Adrenal gland (tissue), 12 donors: ENCODE data around the gene PPP1R7. TPM values are rescaled to one million over a fixed set of nuclear protein-coding genes. Genes with fewer than 3 reads are reported as not detected.

Experiments used
- DNase-seq, 7 donors: peaks; one replicate each; pipeline ENCODE4 v3.0.0-alpha.2; 2019 to 2020
- H3K27ac ChIP-seq, 5 donors: fragments of 200-600 bp; sonication (generic) in 4 of 5; 1 replicate in 3 of 5; 2 replicates in 2 of 5; pipeline versions ENCODE4 v1.5.1 to v1.8.0; 2016 to 2020; ENCODE audit warnings: mild to moderate bottlenecking in 1 of 5
- H3K27me3 ChIP-seq: fragments of 200-600 bp; 2 replicates; pipeline ENCODE4 v1.8.0; 2021
- H3K36me3 ChIP-seq, 2 donors: fragments of 200-600 bp; replicated peaks in 1 of 2; 1 replicate in 1 of 2; 2 replicates in 1 of 2; pipeline versions ENCODE4 v1.5.1 to v1.8.0; 2018 to 2022
- H3K4me1 ChIP-seq, 2 donors: fragments of 200-600 bp; replicated peaks in 1 of 2; 1 replicate in 1 of 2; 2 replicates in 1 of 2; pipeline versions ENCODE4 v1.5.1 to v1.8.0; 2018 to 2021
- H3K4me3 ChIP-seq, 4 donors: fragments of 200-600 bp; sonication (generic) in 3 of 4; one replicate each; pipeline ENCODE4 v1.5.1; 2016 to 2018
- H3K9me3 ChIP-seq, 3 donors: fragments of 200-600 bp; sonication (generic) in 1 of 3; replicated peaks in 1 of 3; 1 replicate in 2 of 3; 2 replicates in 1 of 3; pipeline versions ENCODE4 v1.5.1 to v1.8.0; 2016 to 2021
- CTCF ChIP-seq, 6 experiments: fragments of 450-650 bp in 4 of 6; fragments of 200-600 bp in 2 of 6; sonication (generic) in 1 of 6; IDR thresholded peaks; 1 replicate in 5 of 6; 2 replicates in 1 of 6; pipeline versions ENCODE4 v1.5.1 to v1.8.0; 2016 to 2021; ENCODE audit warnings: antibody characterized with exemption in 6 of 6, mild to moderate bottlenecking in 2 of 6, moderate library complexity in 1 of 6
- POLR2A ChIP-seq, 2 donors: fragments of 450-650 bp; IDR thresholded peaks; one replicate each; pipeline ENCODE4 v1.6.1; 2017; ENCODE audit warnings: antibody characterized with exemption in 2 of 2, mild to moderate bottlenecking in 2 of 2, moderate library complexity in 1 of 2
- WGBS, 4 donors: extraction: QIAGEN DNeasy Blood & Tissue Kit in 2 of 4; methylation state at CpG; one replicate each; pipeline versions ENCODE4 v1.1.5 to v1.1.7; 2013 to 2017; 5-methylcytosine and 5-hydroxymethylcytosine counted together
- intact Hi-C, 2 donors: fragments of 100-400 bp; cut with DNase I; formaldehyde crosslinking; loops; one replicate each; pipeline versions ENCODE4 v1.14.1 to v1.15.0; 2022 to 2023
- polyA plus RNA-seq, 3 donors: library from polyadenylated mRNA; stranded (reverse); fragments of 200-250 nt in 2 of 3; fragments of 350-450 nt in 1 of 3; fragmentation: Illumina TruSeq in 1 of 3; extraction: RNeasy Lipid Tissue Mini Kit (QIAGEN cat#74804) in 1 of 3; gene quantifications; one replicate each; pipeline ENCODE4 v1.2.3, GENCODE V29; 2013 to 2014
- total RNA-seq, 9 donors: library from RNA; depleted of rRNA in 4 of 9; stranded (reverse); fragments of >200 nt in 4 of 9; fragments of 120-200 nt in 1 of 9; fragmentation: NEBNext Ultra II Directional in 1 of 9; extraction: Animal tissue kit (Norgen Biotek cat#: 25700) in 1 of 9; gene quantifications; one replicate each; pipeline versions ENCODE4 v1.1.0 to v1.2.4, GENCODE V29; 2013 to 2023
- donor health status: healthy with polysubstance abuse.
- donor health status: Bipolar disorder and iron deficiency.
- donor health status: DM: yes; HTN: yes; CAD: no.
- donor health status: DM: no; HTN: no; CAD: no.
- donor health status: DM: no; HTN: no; CAD: no.
- donor health status: DM: yes; HTN: yes; CAD: no.

PPP1R7 gene
- total and polyA plus RNA-seq, 12 donors, result 26.2 to 128 (median 63.1) TPM

- intact Hi-C loops, result no loop called here
- TF ChIP-seq CTCF (IDR thresholded peaks at IDR 0.05), result no peak
- TF ChIP-seq POLR2A (IDR thresholded peaks at IDR 0.05), result no peak
- no peak overlapping the region for H3K4me3 ChIP-seq
- H3K9me3 ChIP-seq, result no peaks in the 10 kb centered on the region
- H3K4me1 ChIP-seq, result no peaks in the 10 kb centered on the region
- H3K27me3 ChIP-seq, result no peaks in the 10 kb centered on the region
- WGBS, 4 donors, result 94 to 99% (median 97%) methylated on average over 10 of the region's 10 CpGs
- no peak for DNase-seq
- H3K27ac ChIP-seq, result no peak overlapping the region
- no peaks in the 10 kb centered on the region for H3K36me3 ChIP-seq
These were observed 16.8 kb upstream of the PPP1R7 start for GRCh38 chr2:241133436-241133820.

DNA sequence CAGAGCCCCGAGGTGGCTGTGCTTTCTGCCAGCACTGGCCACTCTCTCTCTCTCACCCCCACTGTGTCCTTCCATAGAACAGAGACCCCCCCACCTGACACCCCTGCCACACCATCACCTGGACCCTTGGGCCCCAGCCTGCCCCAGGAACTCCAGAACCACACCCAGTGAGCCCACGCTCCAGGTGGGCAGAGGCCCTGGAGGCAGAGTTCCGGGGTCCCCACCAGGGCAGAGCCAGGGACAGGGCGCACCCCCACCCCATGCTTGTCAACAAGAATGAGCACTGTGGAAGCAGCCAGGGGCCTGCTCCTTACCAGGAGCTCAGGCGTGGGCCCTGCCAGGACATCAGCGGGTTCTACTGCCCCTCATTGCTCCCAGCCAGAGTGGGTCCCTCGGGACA, 15.6 kb upstream of the PPP1R7 start:
- no peaks in the 10 kb centered on the region for H3K9me3 ChIP-seq
- no peak for DNase-seq
- no peak overlapping the region for H3K27ac ChIP-seq
- H3K4me1 ChIP-seq, result no peaks in the 10 kb centered on the region
- TF ChIP-seq POLR2A (IDR thresholded peaks at IDR 0.05), result no peak
- TF ChIP-seq CTCF (IDR thresholded peaks at IDR 0.05), result no peak
- no peak overlapping the region for H3K4me3 ChIP-seq
- WGBS, 4 donors, result 87 to 95% (median 91%) methylated on average over 4 to 7 of the region's 7 CpGs
- H3K36me3 ChIP-seq, result no peaks in the 10 kb centered on the region
- intact Hi-C loops, result no loop called here
- no peaks in the 10 kb centered on the region for H3K27me3 ChIP-seq

- TF ChIP-seq POLR2A (IDR thresholded peaks at IDR 0.05) (no peak), CTCF (IDR thresholded peaks at IDR 0.05) (no peak)
- Histone ChIP-seq H3K9me3 (no peaks in the 10 kb centered on the region), H3K4me1 (no peaks in the 10 kb centered on the region), H3K27ac (no peak overlapping the region), H3K27me3 (no peaks in the 10 kb centered on the region), H3K4me3 (no peak overlapping the region), H3K36me3 (no peaks in the 10 kb centered on the region)
- intact Hi-C loops, result no loop called here
- no peak for DNase-seq
- WGBS, 4 donors, result 71 to 80% (median 72%) methylated on average over 6 to 9 of the region's 9 CpGs
These were observed 14.5 kb upstream of the PPP1R7 start for GRCh38 chr2:241135737-241136136.

DNA sequence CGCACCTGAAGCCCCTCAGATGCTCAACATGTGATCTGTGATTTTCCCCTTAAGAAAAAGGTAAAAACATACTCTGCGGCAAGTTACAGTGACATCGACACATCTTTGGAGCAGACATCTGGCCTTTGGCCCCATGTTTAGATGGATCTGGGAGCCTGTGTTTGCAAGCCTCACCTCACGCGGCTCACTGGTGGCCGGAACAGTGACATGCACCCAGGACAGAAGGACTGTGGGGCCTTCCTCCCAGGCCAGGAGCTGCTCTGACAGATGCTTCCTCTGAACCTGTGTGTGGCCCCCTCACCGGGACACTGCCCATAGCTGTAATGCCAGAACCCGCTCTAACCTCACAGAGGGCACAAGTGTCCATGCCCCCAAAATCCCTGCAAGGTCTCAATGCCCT, 14.1 kb upstream of the PPP1R7 start:
- H3K36me3 ChIP-seq, result no peaks in the 10 kb centered on the region
- DNase-seq, result no peak
- no peak overlapping the region for H3K4me3 ChIP-seq
- WGBS, 4 donors, result 94 to 96% (median 95%) methylated on average over 6 to 8 of the region's 8 CpGs
- no peak for TF ChIP-seq CTCF (IDR thresholded peaks at IDR 0.05)
- no peak for TF ChIP-seq POLR2A (IDR thresholded peaks at IDR 0.05)
- intact Hi-C loops, result no loop called here
- H3K9me3 ChIP-seq, result no peaks in the 10 kb centered on the region
- no peaks in the 10 kb centered on the region for H3K27me3 ChIP-seq
- H3K27ac ChIP-seq, result no peak overlapping the region
- no peaks in the 10 kb centered on the region for H3K4me1 ChIP-seq
